OCI-LY1 (cell line): ENCODE measurements around the gene NDUFA12.
"Not testable (repeated sequence)": the region's sequence is repeated elsewhere in the genome, so short reads cannot be mapped to it uniquely, and the experiment has no call there.

Experiments used
- CTCF ChIP-seq: fragments of 200-600 bp; sonication (generic), shearing (Covaris generic); IDR thresholded peaks from 2 replicates; pipeline ENCODE4 v1.5.1; 2017; ENCODE audit warnings: mild to moderate bottlenecking, antibody characterized with exemption, low read length, moderate library complexity, mixed read lengths
- EZH2 ChIP-seq: fragments of 200-600 bp; sonication (generic), shearing (Covaris generic); IDR thresholded peaks from 2 replicates; pipeline ENCODE4 v1.8.0; 2017; ENCODE audit warnings: borderline replicate concordance, mixed run types, mild to moderate bottlenecking, antibody characterized with exemption, low read length, moderate library complexity, mixed read lengths

- not testable (repeated sequence) for TF ChIP-seq CTCF, EZH2
These were observed 9.6 kb downstream of the NDUFA12 start for GRCh38 chr12:94993855-94994254.
